Measurements from ENCODE around the gene CLN6.
A peak's percentile ranks its signal among the peaks of the same experiment; 100 is the strongest.

CLN6 gene

DNA sequence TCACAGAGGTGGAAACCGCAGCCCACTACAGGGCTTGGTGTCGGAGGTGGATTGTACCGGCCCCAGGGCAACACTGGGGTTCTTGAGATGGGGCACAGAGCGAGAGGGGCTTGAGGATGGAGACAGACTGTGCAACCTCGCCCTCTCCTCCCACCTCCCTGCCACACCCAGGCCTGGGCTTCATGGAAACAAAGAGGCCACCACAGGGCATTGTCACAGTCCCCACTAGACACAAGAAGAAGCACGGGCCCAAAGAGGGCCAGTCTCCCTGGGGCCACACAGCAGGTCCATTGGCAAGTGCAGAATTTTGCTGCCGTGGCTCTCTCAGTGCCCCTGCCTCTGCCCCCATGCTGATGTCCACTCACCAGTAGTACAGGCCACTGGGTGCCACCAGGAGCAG, 20.3 kb downstream of the CLN6 start:
- no peaks in the 10 kb centered on the region for H3K9me3 ChIP-seq (ENCODE audit: insufficient read depth, low read depth, low read length)
- H3K27ac ChIP-seq (ENCODE audit: low read length): no peak overlapping the region
- no peaks in the 10 kb centered on the region for H3K27me3 ChIP-seq (ENCODE audit: insufficient read depth, low read length)
- H3K36me3 ChIP-seq (ENCODE audit: insufficient read depth, low read depth, low read length): peaks cover 9% of the 10 kb centered on the region; the same call in 1 of the 2 replicates
- no peak overlapping the region for H3K9ac ChIP-seq (ENCODE audit: low read depth, low read length)
- H3K4me3 ChIP-seq (ENCODE audit: low read length): no peak overlapping the region
- H3K4me1 ChIP-seq (ENCODE audit: insufficient read depth, low read length): peaks cover 16% of the 10 kb centered on the region

DNA sequence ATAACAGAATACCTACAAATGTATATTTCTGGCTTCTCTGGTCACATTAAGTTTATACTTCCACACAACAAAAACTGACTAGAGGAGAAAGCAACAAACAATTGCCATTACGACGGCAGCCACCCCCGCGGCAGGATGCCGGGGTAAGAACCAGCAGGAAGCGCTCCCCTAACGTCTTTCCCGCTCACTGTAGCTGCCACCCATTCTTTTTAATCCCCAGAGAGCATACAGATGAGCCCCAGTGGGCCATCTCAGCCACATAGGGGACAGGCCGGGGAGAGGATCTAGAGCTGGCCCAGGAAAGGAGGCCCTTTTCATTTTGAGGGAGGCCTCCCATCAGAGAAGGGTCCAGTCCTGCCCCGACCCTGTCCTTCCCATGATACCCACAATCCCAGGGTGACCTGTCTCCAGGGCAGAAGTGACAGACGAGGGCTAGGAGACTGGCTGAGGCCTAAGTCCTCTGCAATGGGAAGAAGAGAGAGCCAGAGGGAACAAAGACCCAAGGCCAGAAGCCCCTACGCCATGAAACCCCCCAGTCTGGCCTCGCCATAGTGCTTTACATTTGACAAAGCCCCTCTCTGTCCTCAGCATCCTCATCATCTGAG, 20.8 kb downstream of the CLN6 start:
- peaks cover 9% of the 10 kb centered on the region; the same call in 1 of the 2 replicates for H3K36me3 ChIP-seq (ENCODE audit: insufficient read depth, low read depth, low read length)
- no peak overlapping the region for H3K4me3 ChIP-seq (ENCODE audit: low read length)
- H3K4me1 ChIP-seq (ENCODE audit: insufficient read depth, low read length): peaks cover 16% of the 10 kb centered on the region
- H3K27me3 ChIP-seq (ENCODE audit: insufficient read depth, low read length): no peaks in the 10 kb centered on the region
- no peaks in the 10 kb centered on the region for H3K9me3 ChIP-seq (ENCODE audit: insufficient read depth, low read depth, low read length)
- H3K27ac ChIP-seq (ENCODE audit: low read length): no peak overlapping the region
- no peak overlapping the region for H3K9ac ChIP-seq (ENCODE audit: low read depth, low read length)

DNA sequence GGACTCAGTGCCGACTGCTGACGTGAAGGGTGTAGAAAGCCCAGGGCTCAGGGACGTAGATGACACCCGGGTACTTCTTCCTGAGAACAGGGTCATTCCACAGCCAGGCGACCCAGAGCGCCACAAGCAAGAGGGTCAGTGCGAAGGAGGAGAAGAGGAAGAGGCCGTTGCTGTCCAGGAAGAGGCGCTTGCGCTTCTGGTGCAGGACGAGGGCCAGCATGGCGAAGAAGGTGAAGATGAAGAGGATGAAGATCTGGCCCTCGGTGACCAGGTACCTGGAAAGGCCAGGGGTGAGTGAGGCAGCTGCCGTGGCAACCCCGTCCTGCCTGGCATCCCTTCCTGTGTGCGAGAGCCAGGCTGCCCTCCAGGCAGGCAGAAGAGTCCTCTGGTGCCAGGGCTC, 21.4 kb downstream of the CLN6 start:
- no peaks in the 10 kb centered on the region for H3K27me3 ChIP-seq (ENCODE audit: insufficient read depth, low read length)
- H3K4me3 ChIP-seq (ENCODE audit: low read length): no peak overlapping the region
- peaks cover 16% of the 10 kb centered on the region for H3K4me1 ChIP-seq (ENCODE audit: insufficient read depth, low read length)
- H3K27ac ChIP-seq (ENCODE audit: low read length): no peak overlapping the region
- H3K9me3 ChIP-seq (ENCODE audit: insufficient read depth, low read depth, low read length): no peaks in the 10 kb centered on the region
- no peak overlapping the region for H3K9ac ChIP-seq (ENCODE audit: low read depth, low read length)
- H3K36me3 ChIP-seq (ENCODE audit: insufficient read depth, low read depth, low read length): peaks cover 9% of the 10 kb centered on the region; the same call in 1 of the 2 replicates

DNA sequence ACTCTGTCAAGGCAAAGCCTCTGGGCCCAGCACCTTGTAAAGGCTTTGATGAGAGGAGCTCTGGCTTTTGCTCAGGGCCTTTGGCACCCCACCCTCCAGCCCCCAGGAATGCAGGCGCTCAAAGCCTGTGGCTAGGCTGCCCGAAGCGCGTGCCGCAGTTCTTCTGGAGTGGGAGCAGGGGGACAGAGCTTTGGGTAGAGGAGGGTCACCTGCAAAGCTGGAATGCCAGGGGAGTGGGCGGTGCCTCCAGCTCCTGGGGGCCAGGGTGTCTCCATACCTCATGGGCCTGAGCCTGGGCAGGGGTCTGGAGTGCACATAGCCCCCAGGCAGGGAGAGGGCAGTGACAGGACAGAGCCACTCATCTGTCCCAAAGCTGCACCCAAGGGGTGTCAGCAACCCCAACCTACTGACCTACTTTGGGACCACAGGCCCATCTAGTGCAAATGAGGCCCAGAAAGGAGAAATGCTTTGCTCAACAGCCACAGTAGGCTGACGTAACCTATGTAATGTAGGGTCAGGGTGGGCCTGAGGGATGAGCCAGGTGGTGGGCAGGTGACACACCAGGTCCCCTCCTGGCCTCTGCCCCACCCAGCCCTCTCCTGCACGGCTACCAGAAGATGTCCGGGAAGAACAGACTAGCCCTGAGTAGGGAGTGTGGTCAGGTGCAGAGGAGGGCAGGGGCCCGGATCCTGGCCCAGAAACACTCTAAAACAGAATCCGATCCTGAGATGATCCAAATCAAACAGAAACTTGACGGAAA, 22.2 kb downstream of the CLN6 start:
- Histone ChIP-seq H3K9me3 (ENCODE audit: insufficient read depth, low read depth, low read length) (no peaks in the 10 kb centered on the region), H3K9ac (ENCODE audit: low read depth, low read length) (no peak overlapping the region), H3K36me3 (ENCODE audit: insufficient read depth, low read depth, low read length) (peaks cover 9% of the 10 kb centered on the region; the same call in 1 of the 2 replicates), H3K4me3 (ENCODE audit: low read length) (no peak overlapping the region), H3K27me3 (ENCODE audit: insufficient read depth, low read length) (no peaks in the 10 kb centered on the region), H3K4me1 (ENCODE audit: insufficient read depth, low read length) (peaks cover 16% of the 10 kb centered on the region), H3K27ac (ENCODE audit: low read length) (no peak overlapping the region)

DNA sequence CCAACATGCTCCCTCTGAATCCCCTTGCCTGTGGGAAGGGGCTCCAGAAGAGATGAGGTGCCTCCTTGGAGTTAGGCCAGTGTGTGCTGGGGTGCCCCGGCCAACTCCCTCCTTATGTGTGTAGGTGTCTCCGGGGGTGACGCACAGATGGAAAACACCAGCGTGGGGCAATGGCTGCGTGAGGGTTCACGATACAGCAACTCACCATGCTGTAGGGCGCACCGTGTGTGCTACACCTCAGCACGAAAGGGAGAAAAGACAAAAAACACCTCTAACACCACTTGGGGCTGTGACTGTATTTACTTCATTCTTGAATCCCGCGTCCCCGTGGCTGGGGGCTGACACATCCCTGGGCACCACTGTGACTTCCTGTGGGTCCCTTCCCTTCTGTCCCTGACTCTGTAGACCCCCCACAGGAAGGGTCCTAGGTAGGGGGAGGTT, 22.8 kb downstream of the CLN6 start:
- Histone ChIP-seq H3K9ac (ENCODE audit: low read depth, low read length) (0 out of 2 replicates have a peak overlapping the region, but pooled peaks have one; percentile 13), H3K36me3 (ENCODE audit: insufficient read depth, low read depth, low read length) (peaks cover 9% of the 10 kb centered on the region; the same call in 1 of the 2 replicates), H3K27ac (ENCODE audit: low read length) (no peak overlapping the region), H3K4me1 (ENCODE audit: insufficient read depth, low read length) (peaks cover 23% of the 10 kb centered on the region), H3K9me3 (ENCODE audit: insufficient read depth, low read depth, low read length) (no peaks in the 10 kb centered on the region), H3K4me3 (ENCODE audit: low read length) (no peak overlapping the region), H3K27me3 (ENCODE audit: insufficient read depth, low read length) (no peaks in the 10 kb centered on the region)

DNA sequence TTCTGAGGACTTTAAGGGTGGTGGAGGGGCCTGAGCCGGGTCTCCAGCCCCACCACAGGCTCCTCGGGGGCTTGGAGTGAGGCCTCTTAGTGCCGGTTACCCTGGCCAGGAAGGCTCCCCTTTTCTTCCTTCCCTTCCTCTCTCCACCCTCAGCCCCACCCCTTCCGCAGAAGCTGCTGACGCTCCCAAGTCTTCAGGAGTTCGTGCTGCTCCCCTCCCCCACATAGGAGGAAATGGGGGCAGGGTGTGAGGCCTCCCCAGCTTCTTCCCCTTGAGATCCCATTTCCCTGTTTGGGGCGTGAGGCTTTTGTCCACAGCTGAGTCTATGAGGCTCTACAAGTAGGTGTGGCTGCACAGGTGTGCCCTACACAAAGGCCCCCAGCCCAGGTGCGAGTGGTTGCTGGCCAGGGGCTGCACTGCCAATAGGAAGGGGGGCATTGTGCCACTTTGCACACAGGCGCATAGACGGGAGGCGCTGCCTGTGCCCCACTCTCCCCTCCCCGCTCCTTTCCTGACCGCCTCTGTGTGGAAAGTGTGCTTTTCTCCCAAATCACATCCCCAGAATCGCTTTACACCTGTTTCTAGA, 23.5 kb downstream of the CLN6 start:
- Histone ChIP-seq H3K9ac (ENCODE audit: low read depth, low read length) (0 out of 2 replicates have a peak overlapping the region, but pooled peaks have one; percentile 13), H3K9me3 (ENCODE audit: insufficient read depth, low read depth, low read length) (no peaks in the 10 kb centered on the region), H3K27ac (ENCODE audit: low read length) (no peak overlapping the region), H3K4me3 (ENCODE audit: low read length) (no peak overlapping the region), H3K36me3 (ENCODE audit: insufficient read depth, low read depth, low read length) (peaks cover 9% of the 10 kb centered on the region; the same call in 1 of the 2 replicates), H3K27me3 (ENCODE audit: insufficient read depth, low read length) (no peaks in the 10 kb centered on the region), H3K4me1 (ENCODE audit: insufficient read depth, low read length) (peaks cover 22% of the 10 kb centered on the region)

DNA sequence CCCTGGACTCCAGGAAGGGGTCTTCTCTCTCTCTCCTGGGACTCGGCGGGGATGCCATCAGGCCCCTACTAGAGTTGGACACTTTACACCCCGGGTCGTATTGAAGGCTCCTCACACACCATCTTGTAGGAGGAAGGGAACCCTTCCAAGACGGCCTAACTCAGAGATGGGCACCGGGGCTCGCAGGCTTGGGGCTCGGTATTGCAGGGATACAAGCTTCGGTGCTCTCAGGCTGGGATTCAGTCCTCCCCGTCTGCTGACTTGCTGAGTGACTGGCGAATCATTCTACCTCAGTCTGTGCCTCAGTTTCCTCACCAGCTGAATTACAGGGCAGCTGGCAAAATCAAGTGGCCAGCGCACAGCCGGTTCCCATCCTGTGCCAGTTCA, 24.0 kb downstream of the CLN6 start:
- Histone ChIP-seq H3K27me3 (ENCODE audit: insufficient read depth, low read length) (no peaks in the 10 kb centered on the region), H3K9me3 (ENCODE audit: insufficient read depth, low read depth, low read length) (no peaks in the 10 kb centered on the region), H3K9ac (ENCODE audit: low read depth, low read length) (0 out of 2 replicates have a peak overlapping the region, but pooled peaks have one; percentile 13), H3K27ac (ENCODE audit: low read length) (no peak overlapping the region), H3K4me3 (ENCODE audit: low read length) (no peak overlapping the region), H3K4me1 (ENCODE audit: insufficient read depth, low read length) (peaks cover 21% of the 10 kb centered on the region), H3K36me3 (ENCODE audit: insufficient read depth, low read depth, low read length) (peaks cover 9% of the 10 kb centered on the region; the same call in 1 of the 2 replicates)

DNA sequence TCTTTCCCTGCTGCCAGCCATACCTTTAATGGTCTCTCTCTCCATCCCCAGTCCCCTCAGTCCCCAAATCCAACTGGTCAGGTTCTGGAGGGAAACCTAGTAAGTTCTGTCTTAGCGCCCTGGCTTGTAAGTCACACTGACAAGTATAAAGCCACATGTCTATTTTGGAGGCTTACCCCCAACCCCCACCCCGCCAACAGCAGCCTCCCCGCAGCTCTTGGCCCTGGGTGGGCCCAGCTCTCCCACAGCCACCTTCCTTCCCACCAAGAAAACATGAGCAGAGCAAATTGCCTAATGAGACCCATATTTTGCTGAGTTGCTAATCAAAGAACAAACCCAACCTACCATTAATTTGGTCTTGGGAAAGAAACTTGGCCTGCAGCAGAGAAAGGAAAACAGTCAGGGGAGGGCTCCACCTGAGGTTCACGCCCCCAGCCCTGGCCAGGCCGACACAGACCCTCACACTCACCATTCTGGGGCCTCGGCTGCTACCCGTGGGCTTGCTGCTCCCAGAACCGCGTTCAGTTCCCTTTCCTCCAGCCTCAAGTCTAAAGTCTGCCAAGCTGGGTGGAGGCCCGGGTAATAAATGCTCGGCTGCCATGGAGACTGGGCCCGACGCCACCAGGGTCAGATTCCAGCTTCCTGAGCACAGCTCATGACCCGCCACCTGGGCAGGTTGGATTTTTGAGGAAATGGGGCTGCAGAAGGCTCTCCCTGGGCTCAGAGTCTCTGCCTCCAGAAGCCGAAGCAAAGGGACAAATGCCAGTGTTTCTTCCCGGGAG, 24.6 kb downstream of the CLN6 start, which contains the start of gene CALML4:
Gene CALML4 (minus strand): TSS at position 557 of the 782 bp plus-strand sequence. CDS start 85 bp downstream, at position 472.
- Histone ChIP-seq H3K9me3 (ENCODE audit: insufficient read depth, low read depth, low read length) (no peaks in the 10 kb centered on the region), H3K27me3 (ENCODE audit: insufficient read depth, low read length) (no peaks in the 10 kb centered on the region), H3K27ac (ENCODE audit: low read length) (no peak within 1 kb of the TSS), H3K36me3 (ENCODE audit: insufficient read depth, low read depth, low read length) (peaks cover 9% of the 10 kb centered on the region; the same call in 1 of the 2 replicates), H3K9ac (ENCODE audit: low read depth, low read length) (0 out of 2 replicates have a peak within 1 kb of the TSS, but pooled peaks have one; percentile 13), H3K4me3 (ENCODE audit: low read length) (no peak within 1 kb of the TSS), H3K4me1 (ENCODE audit: insufficient read depth, low read length) (peaks cover 21% of the 10 kb centered on the region)

DNA sequence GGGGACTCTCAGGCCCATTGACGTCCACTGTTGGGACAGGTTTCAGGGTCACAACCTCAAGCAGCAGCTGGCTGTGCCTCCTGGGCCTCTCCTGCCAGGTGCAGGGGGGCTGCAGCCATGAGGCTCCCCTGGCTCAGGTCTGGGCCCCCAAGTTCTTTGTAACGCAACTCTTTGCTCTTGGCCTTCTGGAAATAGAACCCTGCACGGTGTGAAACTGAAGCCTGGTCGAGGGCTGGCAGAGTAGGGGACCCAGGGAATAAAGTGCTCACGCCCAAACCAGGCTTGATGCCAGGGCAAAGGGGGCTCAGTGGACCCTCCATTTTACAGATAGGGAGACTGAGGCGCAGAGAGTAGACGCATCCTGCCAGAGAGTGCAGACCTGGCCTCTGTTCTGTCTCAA, 25.2 kb downstream of the CLN6 start:
- Histone ChIP-seq H3K9me3 (ENCODE audit: insufficient read depth, low read depth, low read length) (no peaks in the 10 kb centered on the region), H3K4me3 (ENCODE audit: low read length) (no peak overlapping the region), H3K36me3 (ENCODE audit: insufficient read depth, low read depth, low read length) (peaks cover 5% of the 10 kb centered on the region; the same call in 1 of the 2 replicates), H3K27me3 (ENCODE audit: insufficient read depth, low read length) (no peaks in the 10 kb centered on the region), H3K4me1 (ENCODE audit: insufficient read depth, low read length) (peaks cover 21% of the 10 kb centered on the region), H3K27ac (ENCODE audit: low read length) (no peak overlapping the region), H3K9ac (ENCODE audit: low read depth, low read length) (no peak overlapping the region)

DNA sequence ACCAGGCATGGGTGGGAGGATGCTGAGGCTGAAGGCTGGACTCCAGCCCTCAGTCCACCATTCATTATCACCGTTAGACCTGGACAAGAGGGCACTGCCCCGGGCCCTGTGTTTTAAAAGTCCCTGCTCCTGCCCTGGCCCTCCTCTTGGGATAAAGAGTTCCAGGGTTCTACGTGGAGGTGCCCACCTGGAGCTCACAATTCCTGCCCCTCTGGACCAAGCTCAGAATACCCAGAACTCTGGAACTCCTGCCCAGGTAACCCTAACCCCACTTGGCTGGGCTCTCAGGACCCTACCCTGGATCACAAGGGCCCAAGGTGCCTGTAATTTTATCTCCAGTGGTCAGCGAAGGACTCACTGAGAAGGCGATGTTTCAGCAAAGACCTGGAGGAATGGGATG, 25.6 kb downstream of the CLN6 start:
- H3K4me1 ChIP-seq (ENCODE audit: insufficient read depth, low read length): peaks cover 21% of the 10 kb centered on the region
- no peaks in the 10 kb centered on the region for H3K27me3 ChIP-seq (ENCODE audit: insufficient read depth, low read length)
- no peaks in the 10 kb centered on the region for H3K9me3 ChIP-seq (ENCODE audit: insufficient read depth, low read depth, low read length)
- H3K36me3 ChIP-seq (ENCODE audit: insufficient read depth, low read depth, low read length): 0 out of 2 replicates have a peak, but pooled peaks cover 3% of the 10 kb centered on the region
- H3K9ac ChIP-seq (ENCODE audit: low read depth, low read length): no peak overlapping the region
- H3K4me3 ChIP-seq (ENCODE audit: low read length): no peak overlapping the region
- no peak overlapping the region for H3K27ac ChIP-seq (ENCODE audit: low read length)

DNA sequence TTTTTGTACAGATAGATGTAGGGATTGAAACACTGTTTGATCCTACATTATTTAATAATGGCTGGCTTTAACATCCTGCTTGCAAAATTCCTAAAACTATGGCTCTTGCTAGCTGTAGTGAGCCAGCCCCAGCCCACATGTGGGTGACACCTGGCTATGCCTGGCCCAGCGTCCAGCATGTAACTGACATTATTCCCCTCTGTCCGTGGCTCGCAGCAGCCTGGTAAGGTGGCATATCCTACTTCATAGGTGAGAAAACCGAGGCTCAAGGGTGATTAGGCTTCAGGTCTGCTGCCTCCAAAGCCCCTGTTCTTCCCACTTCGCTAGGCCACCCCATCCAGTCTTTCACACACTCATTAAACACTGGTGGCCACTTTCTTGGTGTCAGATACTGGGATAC, 26.0 kb downstream of the CLN6 start:
- no peak overlapping the region for H3K27ac ChIP-seq (ENCODE audit: low read length)
- no peak overlapping the region for H3K9ac ChIP-seq (ENCODE audit: low read depth, low read length)
- H3K27me3 ChIP-seq (ENCODE audit: insufficient read depth, low read length): no peaks in the 10 kb centered on the region
- peaks cover 3% of the 10 kb centered on the region; the same call in 1 of the 2 replicates for H3K36me3 ChIP-seq (ENCODE audit: insufficient read depth, low read depth, low read length)
- no peak overlapping the region for H3K4me3 ChIP-seq (ENCODE audit: low read length)
- no peaks in the 10 kb centered on the region for H3K9me3 ChIP-seq (ENCODE audit: insufficient read depth, low read depth, low read length)
- peaks cover 21% of the 10 kb centered on the region for H3K4me1 ChIP-seq (ENCODE audit: insufficient read depth, low read length)

Data from iPS-20b (cell line).